GM18502 (cell line): ENCODE results near the gene ENG.

Experiments used
- ATAC-seq: cut with Tn5 transposase; IDR thresholded peaks from one replicate; pipeline ENCODE4 v1.9.1; 2021; ENCODE audit warnings: mild to moderate bottlenecking; ENCODE audit not compliant: unreplicated experiment, poor library complexity

ENG gene

GRCh38 chr9:127866535-127866934 is 12.1 kb upstream of the ENG start:
- ATAC-seq = no peak

GRCh38 chr9:127865645-127866464 is 11.4 kb upstream of the ENG start:
- ATAC-seq = no peak

GRCh38 chr9:127863191-127863621 is 8.7 kb upstream of the ENG start:
- ATAC-seq = no peak

- no peak for ATAC-seq
These were observed 7.9 kb upstream of the ENG start for GRCh38 chr9:127862075-127863011.

- no peak for ATAC-seq
These were observed 6.3 kb upstream of the ENG start for GRCh38 chr9:127860779-127861178.

GRCh38 chr9:127860260-127860659 is 5.8 kb upstream of the ENG start:
- ATAC-seq = no peak

- no peak for ATAC-seq
These were observed 3.6 kb upstream of the ENG start for GRCh38 chr9:127858041-127858512.

GRCh38 chr9:127857278-127857677 is 2.8 kb upstream of the ENG start:
- no peak for ATAC-seq

- no peak for ATAC-seq
These were observed 2.3 kb upstream of the ENG start for GRCh38 chr9:127856729-127857116.

GRCh38 chr9:127856094-127856728 is 1.8 kb upstream of the ENG start:
- no peak for ATAC-seq

GRCh38 chr9:127855522-127855921 is 1.1 kb upstream of the ENG start:
- no peak for ATAC-seq

- ATAC-seq = no peak
These were observed 502 bp upstream of the ENG start for GRCh38 chr9:127854960-127855359.

- no peak for ATAC-seq
These were observed 910 bp downstream of the ENG start for GRCh38 chr9:127853312-127854183.

GRCh38 chr9:127852829-127853228 is 1.6 kb downstream of the ENG start:
- ATAC-seq = no peak

GRCh38 chr9:127850286-127850830 is 4.1 kb downstream of the ENG start:
- no peak for ATAC-seq

- ATAC-seq = no peak
These were observed 5.5 kb downstream of the ENG start for GRCh38 chr9:127848756-127849504.

- no peak for ATAC-seq
These were observed 6.4 kb downstream of the ENG start for GRCh38 chr9:127847833-127848755.

- ATAC-seq = no peak
These were observed 7.3 kb downstream of the ENG start for GRCh38 chr9:127847178-127847510.
